T-helper 9 cell (primary cell): Measurements from ENCODE around the gene RXRB.
"Not testable (repeated sequence)": the region's sequence is repeated elsewhere in the genome, so short reads cannot be mapped to it uniquely, and the experiment has no call there.

Experiments
- DNase-seq: peaks from one replicate; pipeline ENCODE4 v3.0.0-alpha.2; 2020

RXRB gene

DNA sequence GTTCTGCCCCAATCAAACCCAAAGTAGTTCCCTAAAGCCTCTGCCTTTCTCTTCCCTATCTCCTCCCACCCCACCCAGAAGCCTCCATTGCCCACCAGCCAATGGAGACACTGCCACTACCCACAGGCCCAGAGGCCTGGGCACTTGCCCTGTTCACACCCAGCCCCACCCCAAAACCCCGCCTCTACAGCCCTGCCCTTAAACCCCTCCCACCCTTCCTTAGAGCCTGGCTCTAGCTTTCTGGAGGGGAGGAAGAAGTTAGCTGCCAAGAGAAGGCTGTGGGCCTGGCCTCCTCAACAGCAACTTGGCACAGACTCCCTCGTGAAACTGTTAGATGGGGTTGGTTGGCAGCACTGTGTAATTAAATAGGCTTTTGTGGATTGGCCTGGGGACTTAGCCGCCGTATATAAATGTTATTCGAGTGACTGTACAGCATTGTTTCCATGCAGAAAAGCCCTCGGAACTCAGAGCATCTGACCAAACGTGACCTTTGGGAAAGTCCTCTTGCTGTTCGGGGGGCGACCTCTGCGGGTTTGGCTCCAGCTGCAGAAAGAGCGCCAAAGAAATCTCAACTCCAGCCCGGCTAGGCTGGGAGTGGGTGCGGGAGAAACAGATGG lies 39.6 kb downstream of the RXRB start:
- no peak for DNase-seq

GRCh38 chr6:33160096-33160495 lies 40.4 kb downstream of the RXRB start:
- DNase-seq = no peak

DNA sequence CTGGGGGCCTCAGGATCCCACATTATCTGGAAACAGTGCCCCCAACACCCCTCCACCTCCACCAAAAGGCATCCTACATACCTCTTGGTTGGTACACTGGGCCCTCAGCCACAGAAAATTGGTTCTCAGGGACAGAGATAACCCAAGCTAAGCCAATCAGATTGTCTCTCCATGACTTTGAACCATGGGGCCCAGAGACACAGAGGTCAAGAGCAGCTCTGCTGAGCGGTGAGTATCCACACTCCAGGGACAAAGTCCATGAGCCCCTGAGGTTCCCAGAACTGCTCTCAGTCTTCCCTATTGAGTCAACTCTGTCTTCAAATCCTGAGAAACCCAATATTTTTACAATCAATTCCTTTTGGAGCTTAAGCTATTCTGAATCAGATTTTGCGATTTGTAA lies 43.5 kb downstream of the RXRB start:
- DNase-seq = no peak

DNA sequence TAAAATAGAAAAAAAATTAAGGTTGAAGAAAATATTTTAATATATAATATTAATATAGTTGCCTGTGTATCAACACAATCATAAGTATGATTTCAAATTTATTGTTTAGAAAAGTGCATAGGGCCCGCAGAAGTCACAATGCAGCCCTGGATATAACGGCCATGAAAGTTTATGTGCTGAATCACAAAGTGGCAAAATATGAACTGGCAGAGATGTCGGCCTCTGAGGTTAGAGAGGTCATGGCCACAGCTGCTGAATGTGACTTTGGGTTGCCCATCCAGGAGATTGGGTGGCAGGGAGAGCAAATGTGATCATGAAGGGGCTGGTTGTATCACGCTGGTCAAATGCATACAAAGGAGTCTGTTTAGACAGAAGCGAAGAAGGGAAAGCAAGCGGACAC lies 43.9 kb downstream of the RXRB start:
- DNase-seq = no peak

DNA sequence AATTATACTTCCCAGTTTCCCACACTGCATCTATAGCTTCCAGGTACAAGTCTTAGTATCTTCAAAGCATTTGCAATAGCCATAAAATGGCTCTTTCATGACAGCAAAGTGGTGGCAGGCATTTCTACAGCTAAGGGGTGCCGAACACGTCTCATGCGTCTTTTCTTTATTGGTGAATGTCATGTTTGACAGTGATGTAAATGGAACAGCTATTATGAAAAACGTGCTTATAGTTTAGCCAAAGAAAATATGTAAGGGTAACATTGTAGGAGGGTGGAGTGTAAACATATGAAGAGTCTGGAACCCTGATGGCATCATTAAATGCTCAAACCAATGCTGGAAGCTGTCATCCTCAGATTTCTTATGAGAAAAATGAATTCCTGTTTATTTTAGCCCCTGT lies 46.1 kb downstream of the RXRB start:
- DNase-seq = no peak

GRCh38 chr6:33151050-33151449 lies 49.4 kb downstream of the RXRB start:
- no peak for DNase-seq

- DNase-seq = not testable (repeated sequence)
Measured at GRCh38 chr6:33150560-33150959, 49.9 kb downstream of the RXRB start.

DNA sequence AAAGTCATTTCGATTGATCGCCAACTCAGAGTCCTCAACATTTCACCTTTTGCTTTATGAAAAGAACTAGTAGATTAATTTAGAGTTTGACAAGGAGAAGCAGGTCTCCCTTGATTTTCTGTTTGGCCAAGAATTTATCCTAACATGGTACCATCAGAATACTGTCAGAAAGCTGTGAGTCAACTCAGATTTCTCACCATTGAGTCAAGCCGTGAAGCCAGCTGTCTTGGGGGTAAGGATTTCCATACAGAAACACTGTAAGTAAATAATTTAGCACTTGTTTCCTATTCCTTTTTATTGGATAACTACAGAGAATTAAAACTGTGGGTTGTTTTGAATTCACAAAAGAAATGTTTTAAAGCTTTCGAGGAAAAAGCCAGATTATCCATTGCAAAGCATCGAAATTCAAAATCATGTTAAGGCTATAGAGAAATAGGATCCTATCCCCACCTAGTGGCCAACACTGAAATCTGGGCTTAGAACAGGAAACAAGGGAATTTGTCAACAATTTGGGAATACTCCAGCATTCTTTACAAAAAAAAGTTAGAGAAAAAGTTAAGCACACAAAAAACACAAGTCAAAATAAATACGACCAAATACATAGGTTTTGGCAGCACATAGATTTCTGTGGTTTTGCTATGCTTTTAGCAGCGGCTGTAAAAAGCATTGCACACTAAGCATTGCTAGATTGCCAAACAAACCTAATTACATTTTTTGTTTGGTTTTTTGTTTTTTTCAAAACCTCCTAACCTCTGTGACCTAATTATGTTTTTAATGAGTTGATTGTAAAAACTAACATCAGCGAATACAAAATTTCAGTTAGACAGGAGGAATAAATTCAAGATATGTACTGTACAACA lies 52.4 kb downstream of the RXRB start:
- no peak for DNase-seq

DNA sequence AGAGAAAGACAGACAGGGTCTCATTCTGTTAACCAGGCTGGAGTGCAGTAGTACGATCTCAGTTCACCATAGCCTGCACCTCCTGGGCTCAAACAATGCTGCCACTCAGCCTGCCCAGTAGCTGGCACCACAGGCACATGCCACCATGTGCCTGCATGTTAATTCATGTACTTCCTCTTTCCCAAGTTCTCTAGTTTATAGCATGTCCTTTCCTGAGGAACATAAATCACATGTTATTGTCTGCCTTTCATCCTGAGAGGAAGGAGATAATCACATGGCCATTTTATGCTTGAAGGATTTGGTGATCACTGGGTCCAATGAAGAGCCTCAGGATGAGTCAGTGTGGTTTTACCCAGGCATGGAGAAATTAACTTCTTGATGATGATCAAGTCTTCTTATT lies 56.1 kb downstream of the RXRB start:
- no peak for DNase-seq
